ENCODE results near the gene PLA2G2A.

- TF ChIP-seq, protein P1, sequence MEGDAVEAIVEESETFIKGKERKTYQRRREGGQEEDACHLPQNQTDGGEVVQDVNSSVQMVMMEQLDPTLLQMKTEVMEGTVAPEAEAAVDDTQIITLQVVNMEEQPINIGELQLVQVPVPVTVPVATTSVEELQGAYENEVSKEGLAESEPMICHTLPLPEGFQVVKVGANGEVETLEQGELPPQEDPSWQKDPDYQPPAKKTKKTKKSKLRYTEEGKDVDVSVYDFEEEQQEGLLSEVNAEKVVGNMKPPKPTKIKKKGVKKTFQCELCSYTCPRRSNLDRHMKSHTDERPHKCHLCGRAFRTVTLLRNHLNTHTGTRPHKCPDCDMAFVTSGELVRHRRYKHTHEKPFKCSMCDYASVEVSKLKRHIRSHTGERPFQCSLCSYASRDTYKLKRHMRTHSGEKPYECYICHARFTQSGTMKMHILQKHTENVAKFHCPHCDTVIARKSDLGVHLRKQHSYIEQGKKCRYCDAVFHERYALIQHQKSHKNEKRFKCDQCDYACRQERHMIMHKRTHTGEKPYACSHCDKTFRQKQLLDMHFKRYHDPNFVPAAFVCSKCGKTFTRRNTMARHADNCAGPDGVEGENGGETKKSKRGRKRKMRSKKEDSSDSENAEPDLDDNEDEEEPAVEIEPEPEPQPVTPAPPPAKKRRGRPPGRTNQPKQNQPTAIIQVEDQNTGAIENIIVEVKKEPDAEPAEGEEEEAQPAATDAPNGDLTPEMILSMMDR (IDR thresholded peaks at IDR 0.05) = no peak
- no peak for TF ChIP-seq EZH2 (IDR thresholded peaks at IDR 0.05; ENCODE audit: borderline replicate concordance, insufficient read depth, low read depth, low read length, poor library complexity, severe bottlenecking)
These were observed 30.6 kb upstream of the PLA2G2A start for GRCh38 chr1:20010016-20010415.

All from B cell (primary cell).